ENCODE results near the gene SLC25A29. TPM values are rescaled to one million over a fixed set of nuclear protein-coding genes. Genes with fewer than 3 reads are reported as not detected.
"Not testable (repeated sequence)": the region's sequence is repeated elsewhere in the genome, so short reads cannot be mapped to it uniquely, and the experiment has no call there.

SLC25A29 gene, protein sequence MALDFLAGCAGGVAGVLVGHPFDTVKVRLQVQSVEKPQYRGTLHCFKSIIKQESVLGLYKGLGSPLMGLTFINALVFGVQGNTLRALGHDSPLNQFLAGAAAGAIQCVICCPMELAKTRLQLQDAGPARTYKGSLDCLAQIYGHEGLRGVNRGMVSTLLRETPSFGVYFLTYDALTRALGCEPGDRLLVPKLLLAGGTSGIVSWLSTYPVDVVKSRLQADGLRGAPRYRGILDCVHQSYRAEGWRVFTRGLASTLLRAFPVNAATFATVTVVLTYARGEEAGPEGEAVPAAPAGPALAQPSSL
- 7.7 and 10.9 TPM in 2 replicates for total RNA-seq (2014; rRNA removed; shearing (Covaris generic))

DNA sequence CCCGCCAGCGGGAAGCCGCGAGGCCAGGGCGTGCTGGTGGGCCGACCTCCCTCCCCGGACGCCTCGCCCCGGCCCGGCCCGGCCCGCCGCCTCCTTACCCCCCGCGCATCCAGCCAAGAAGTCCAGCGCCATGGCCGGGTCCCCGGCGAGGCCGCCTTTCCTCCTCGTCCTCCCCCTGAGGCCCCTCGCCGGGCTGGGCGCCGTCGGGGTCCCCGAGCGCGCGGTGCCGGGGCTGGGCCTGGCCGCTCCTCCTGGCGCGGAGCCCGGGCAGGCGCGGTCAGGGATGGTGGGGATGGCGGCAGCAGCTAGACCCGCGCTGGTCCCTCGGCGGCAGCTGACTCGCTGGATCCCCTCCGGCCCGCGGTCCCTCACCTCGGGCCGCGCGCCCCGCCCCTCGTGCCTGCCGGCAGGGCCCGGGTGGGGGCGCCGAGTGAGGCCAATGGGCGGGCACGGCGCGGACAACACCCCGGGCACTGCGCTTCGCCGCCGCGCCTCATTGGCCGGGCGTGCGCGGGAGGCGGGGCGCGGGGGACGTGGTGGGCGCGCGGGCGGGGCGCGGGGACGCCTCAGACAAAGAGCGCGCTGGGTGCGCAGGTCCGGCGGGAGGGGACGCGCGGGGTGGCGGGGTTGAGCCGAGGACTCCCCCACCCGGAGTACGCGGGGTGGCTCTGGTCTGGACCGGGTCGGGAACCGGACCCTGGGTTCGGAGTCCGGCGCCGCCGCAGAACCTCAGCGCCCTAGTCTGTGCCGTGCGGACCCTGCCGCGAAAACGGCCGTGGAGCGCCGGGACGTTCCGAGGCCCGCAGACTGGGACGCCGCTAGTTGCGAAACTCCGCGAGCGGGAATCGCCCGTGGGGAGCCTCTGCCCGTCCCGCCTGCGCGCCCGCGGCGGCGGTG, at the start of gene SLC25A29:
SLC25A29 (minus strand) TSS at position 344 of the 897 bp plus-strand sequence; CDS start at position 132, 212 bp downstream.
- DNase-seq (ENCODE audit: low read depth), result peak; percentile 83

DNA sequence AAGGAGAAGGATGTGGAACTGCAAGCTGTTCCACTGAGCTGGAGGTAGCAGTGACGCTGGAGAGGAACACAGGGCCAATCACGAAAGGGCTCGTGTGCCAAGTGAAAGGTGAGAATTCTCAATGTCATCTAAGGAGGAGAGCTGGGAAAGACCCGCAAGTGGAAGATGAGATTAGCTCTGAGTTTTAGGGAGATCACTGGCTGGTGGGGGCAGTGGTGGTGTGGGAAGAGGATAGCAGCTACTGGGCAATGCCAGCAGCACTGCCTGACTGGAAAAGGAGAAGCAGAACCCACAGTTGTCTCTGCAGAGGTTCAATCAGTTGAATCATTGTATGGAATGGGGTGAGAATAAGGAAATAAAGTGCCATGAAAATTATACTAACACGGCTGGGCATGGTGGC, 44.7 kb upstream of the SLC25A29 start:
- DNase-seq (ENCODE audit: low read depth), result no peak

DNA sequence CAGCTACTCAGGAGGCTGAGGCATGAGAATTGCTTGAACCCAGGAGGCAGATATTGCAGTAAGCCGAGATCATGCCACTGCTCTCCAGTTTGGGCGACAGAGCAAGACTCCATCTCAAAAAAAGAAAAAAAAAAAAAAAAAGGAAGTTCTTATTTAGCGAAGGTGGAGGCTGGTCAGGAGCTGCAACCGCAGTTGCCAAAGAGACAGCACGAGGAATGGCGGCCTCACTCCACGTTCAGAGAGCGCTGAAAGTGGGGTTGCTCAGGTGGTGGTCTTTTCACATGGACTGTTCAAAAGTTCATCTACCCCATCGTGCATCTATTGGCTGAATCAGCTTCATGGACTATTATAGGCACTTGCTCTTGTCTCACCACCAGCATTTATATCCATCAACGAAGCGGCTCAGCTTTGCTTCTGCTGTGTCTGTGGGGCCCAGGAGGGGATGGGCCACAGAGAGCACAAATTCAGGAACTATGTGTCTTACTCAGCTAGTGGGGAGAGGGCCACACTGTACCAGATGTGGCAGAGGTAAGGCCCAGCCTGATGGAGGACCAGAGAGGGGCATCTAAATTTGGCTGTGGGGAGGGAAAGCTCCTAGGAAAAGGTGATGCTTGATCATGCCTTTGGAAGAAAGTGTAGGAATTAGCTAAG, 44.2 kb upstream of the SLC25A29 start:
- DNase-seq (ENCODE audit: low read depth), result no peak

DNA sequence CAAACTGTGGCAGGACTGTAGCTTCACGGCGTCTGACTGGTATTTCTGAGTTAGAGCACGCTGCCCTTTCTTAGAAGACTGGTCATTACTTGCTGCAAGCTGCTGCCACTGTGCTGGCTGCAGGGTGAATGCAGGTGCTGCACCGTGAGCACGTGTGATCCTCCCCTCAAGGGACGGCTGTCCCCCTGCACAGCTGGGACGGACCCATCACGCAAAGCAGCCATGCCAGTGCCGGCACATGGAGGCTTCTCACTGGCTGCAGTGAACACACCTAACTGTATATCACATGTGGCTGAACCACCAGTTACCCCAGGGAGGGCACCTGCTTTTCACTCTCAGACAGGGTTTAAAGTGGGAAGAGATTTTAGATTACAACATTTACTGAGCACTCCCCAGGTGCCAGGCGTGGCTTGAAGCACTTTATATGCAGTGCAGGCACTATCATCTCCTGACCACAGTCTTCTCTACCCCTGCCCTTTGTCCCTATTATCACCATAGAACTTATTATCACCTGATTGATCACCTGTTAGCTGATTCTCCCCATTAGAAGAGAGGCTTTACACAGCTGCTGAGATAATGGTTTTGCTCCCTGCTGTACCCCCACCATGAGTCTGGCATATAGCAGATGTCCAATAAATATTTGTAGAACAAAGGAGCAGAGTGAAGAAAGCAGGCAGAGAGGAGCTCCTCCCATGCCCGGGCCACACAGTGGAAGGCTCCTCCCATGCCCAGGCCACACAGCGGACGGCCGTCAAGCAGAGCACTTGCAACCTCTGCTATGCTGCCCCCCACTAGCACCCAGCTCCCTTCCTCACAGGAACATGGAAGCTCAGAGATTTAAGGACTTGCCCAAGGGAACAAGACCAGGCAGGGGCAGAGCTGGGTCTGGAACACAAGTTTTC, 42.8 kb upstream of the SLC25A29 start:
- no peak for DNase-seq (ENCODE audit: low read depth)

DNA sequence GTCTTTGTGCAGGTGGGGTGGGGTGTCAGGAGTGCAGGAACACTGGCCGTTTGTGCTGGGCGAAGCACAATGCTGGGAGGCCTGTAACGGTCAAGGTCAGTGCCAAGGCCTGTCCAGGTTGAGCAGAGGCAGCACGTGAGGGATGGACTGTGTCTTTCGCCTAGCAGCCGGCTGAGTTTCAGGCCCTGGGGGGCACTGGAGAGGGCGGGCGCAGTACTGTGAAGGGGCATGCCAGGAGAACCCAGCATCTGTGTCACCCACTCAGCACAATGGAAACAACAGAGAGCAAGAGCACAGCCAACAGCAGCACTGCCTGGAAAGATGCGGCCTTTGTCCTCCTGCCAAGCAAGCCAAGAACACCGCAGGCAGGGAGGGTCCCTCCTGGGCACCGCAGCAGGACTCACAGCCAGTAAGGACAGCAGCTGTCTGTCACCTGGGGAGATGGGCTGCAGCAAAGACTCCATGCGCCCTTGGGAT, 42.0 kb upstream of the SLC25A29 start:
- DNase-seq (ENCODE audit: low read depth), result no peak

DNA sequence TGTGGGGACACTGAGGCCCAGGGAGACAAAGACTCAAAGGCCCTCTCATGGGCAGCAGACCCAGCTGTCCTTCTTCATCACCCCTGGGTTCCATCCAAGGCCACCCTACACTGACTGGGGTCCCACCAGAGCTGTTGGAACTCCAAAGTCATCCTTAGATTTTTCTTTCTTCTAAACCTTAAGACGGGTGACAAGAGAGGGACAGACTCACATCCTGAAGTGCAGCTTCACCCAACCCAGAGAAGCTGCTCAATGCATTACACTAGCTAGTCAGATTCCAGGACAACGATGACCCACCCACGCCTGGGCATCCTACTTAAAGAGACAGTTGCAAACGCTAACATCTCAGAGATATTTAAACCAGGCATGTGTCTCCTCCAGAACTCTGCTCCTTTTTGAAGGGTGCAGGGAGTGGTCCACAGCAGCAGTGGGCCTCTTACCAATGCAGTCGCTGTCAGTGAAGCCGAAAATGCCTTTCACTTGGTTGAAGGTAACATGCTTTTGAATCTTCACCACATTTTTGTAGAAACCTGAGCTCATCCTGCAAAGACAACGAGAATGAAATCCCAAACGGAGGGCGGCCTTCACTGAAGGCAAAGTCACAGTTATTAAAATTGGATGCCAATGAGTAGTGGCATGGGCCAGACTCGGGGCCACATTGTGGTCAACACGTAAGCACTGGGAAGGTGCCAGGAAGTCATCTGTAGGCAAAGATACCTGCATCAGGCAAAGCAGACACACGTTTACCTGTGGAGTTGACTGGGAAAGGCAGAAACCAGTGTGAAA, 40.3 kb upstream of the SLC25A29 start:
- no peak for DNase-seq (ENCODE audit: low read depth)

DNA sequence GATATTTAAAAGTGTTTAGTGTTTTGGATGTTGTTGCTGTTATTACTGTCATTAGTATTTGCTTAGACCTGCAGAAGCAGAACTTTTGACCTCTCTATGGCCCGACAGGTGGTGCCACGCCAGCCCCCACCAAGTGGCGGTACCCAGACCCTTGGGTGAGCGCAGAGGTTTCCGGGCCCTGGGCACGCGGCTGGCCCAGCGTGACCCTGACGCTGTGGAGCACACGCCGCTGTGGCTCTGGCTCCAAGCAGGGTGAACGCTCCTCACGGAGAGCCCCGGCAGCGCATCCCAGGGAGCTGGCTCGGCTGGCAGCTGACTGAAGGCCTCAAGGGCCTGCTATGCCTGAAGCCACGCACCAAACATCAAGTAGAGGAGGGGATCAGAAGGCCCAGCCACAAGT, 39.5 kb upstream of the SLC25A29 start:
- no peak for DNase-seq (ENCODE audit: low read depth)

DNA sequence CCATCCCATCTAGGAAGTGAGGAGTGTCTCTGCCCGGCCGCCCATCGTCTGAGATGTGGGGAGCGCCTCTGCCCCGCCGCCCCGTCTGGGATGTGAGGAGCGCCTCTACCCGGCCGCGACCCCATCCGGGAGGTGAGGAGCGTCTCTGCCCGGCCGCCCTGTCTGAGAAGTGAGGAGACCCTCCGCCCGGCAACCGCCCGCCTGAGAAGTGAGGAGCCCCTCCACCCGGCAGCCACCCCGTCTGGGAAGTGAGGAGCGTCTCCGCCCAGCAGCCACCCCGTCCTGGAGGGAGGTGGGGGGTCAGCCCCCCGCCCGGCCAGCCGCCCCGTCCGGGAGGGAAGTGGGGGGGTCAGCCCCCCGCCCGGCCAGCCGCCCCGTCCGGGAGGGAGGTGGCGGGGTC, 38.4 kb upstream of the SLC25A29 start:
- not testable (repeated sequence) for DNase-seq (ENCODE audit: low read depth)

DNA sequence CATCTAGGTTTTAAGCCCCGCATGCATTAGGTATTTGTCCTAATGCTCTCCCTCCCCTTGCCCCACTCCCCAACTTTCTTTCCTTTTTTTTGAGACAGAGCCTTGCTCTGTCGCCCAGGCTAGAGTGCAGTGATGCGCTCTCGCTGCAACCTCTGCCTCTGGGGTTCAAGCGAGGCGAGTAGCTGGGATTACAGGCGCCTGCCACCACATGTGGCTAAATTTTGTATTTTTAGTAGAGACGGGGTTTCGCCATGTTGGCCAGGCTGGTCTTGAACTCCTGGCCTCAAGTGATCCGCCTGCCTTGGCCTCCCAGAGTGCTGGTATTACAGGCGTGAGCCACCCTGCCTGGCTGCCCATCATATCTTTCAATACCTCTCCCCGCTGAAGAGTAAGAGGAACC, 36.6 kb upstream of the SLC25A29 start:
- not testable (repeated sequence) for DNase-seq (ENCODE audit: low read depth)

DNA sequence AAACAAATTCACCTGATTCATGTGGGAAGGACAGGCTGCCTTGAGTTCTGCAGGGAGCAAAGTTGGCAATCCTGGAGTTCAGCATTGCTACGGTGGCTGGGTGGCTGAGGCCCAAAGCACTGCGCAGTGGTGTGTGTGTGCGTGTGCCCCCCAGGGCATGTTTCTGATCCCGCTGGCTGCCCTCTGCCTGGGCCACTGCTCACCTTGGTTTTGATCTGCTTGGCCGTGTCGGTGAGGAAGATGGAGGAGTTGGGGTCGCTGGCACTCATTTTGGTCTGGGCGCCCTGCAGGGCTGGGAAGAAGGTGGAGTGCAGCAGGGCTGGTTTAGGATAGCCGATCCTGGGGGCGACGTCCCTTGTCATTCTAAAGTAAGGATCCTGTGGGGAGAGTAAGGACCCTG, 36.0 kb upstream of the SLC25A29 start:
- no peak for DNase-seq (ENCODE audit: low read depth)

DNA sequence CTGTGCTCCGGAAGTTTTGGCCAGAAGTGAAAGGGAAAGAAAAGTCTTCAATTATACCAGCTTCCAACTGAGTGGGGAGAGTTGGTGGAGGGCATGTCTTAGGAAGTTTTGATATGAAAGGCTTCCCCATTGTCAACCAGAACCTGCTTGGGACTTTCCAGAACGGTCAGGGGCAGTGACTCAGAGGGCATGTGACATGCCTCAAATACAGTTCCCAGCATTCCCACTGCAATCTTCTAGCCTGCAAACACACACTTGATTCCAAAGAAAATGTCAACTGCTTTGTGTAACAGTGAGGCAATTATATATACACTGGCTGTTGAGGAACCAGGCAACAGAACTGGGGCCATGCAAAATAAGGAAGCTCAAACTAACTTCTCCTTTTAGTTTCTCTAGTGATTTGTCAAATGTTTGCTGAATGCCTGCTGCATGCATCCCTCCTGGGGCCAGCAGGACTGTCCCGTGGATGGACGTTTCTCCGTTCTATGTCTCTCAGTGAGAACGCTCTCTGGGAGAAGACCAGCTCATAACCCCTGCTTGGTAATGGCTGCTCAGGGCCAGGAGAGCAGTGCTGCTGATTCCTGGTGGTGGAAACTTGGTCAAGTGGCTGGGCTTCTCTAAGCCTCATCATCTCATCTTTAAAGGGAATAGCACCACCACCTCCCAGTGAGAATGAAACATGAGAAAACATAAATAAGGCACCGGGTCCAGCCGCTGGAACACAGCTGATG, 35.2 kb upstream of the SLC25A29 start:
- peak; percentile 80 for DNase-seq (ENCODE audit: low read depth)

DNA sequence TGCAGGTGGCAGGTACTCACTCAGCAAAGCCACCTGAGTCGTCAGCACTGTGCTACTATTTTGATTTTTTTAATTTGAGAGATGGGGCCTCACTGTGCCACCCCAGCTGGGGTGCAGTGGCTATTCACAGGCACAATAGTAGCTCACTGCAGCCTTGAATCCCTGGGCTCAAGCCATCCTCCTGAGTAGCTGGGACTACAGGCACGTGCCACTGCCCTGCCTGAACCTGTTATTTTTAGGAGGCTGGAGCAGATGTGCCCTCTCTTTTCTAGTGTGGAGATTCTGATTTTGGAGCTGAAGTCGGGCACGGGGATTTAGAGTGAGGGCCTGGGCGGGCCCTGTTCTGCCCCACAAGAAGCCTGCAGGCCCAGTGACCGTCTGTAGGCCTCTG, 34.2 kb upstream of the SLC25A29 start:
- no peak for DNase-seq (ENCODE audit: low read depth)

DNA sequence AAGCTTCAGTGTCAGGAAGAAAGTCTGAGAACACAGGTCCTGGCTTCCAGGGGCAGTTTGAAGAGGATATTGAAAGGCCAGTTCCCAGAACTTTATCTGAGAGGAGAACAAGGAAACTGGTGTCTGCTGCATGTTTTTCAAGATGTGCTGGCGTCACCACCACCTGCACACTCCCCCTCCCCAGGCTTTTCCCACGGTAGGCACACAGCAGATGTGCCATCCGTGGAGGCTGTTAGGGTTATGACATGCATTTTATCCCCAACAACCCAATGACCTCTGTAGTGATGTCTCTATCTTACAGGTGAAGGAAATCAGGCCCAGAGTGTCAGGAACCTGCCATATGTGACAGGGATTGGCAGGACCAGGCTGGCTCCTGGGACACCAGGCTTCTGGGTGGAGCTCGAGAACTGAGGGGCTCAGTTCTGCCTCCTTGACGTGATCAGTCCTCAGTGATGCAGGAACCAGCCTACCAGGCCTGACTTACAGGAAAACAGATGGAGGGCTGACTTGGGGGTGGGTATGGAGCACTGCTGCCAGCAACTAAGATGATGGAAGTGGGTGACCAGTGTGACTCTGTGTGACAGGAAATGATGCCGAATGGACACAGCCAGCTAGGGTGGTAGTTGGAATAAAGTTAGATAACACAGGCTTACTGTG, 33.6 kb upstream of the SLC25A29 start:
- DNase-seq (ENCODE audit: low read depth), result no peak

DNA sequence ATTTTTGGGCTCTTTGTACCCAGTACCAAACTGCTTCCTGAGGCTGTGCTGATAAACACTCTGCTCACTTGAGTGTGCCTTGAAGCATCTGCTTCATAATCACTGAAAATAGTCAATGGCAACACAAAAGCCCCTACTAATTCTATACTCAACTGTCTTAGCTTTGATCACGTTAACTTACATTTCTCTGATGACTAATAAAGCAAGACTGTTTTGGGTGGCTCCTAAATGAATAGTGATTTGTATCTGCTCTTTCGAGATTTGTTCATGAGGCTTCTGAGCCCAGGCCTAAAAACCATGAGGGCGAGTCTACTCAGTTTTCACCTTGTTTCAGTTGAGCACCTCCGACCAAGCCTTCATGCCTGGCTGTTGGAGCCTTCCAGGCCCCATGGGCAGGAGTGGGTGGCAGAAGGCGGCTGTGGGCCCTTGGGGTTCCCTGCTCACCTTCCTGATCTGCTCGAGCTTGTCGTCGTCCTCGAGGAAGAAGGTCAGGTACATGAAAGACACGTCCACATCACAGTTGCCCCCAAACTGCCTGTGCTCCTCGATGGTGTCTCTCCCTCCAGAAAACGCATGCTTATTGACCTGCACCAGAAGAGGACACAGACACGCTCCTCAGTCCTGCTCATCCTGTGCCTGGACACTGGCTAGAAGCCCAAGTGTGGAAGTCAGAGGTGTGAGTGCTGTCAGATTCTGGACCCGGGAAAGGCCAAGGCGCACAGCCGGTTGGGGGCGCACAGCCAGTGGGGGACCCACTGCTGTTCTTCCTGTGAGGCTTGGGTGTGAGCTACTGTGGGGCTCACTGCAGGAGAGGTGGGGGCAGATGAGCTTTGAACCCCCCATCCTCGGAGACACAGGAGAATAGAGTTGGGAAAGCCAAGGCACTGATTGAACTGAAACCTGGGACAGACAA, 30.6 kb upstream of the SLC25A29 start:
- DNase-seq (ENCODE audit: low read depth), result no peak

DNA sequence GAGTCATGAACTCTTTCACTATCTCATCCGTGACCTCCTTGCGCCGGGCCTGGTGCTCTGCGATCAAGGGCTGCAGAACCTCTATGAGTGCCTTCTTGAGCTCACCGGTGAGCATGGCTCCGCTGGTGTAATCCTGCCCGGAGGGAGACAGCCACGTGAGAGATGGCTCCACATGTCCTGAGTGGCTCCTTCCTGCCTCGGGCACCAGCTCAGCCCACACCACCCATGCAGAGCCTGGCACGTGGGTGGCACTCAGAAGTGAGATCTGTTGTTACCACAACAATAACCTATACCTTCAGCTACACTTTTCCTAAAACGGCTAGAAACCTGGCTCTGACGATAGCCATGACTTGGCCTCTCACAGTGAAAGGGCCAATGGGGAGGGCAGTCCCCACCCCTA, 28.7 kb upstream of the SLC25A29 start:
- no peak for DNase-seq (ENCODE audit: low read depth)

DNA sequence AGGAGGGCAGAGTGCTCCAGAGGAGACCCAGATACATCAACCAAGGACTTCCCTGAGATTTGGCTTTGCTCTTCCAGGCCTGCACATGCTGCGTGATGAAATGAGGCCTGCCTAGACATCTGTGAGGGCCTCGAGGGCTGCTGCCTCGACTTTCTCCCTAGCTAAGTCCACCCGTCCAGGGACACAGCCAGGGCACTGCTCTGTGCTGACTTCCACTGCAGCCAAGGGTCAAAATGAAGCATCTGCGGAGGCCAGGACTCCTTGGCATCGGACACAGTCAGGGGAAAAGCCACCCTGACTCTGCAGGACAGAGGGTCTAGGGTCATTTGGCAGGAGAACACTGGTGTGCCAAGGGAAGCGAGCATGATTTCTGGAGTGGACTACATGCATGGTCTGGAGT, 27.6 kb upstream of the SLC25A29 start:
- no peak for DNase-seq (ENCODE audit: low read depth)

DNA sequence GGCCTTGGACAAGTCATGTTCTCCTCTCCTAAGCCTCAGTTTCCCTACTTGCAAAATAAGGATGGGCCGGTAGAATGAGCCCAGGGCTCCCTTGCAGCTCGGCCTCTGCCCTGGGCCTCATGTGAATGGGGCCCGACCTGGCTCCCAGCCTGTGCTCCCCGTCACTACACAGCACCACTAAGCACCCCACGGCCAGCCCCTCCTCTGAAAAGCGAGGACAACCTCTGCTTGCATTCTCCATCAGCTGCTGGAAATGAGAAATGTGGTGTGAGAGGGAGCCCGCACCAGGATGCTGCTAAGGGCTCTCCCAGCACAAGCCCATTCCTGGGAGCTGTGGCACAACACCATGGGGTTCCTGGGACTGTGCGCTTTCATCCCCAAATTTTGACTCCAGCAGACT, 27.1 kb upstream of the SLC25A29 start:
- no peak for DNase-seq (ENCODE audit: low read depth)

DNA sequence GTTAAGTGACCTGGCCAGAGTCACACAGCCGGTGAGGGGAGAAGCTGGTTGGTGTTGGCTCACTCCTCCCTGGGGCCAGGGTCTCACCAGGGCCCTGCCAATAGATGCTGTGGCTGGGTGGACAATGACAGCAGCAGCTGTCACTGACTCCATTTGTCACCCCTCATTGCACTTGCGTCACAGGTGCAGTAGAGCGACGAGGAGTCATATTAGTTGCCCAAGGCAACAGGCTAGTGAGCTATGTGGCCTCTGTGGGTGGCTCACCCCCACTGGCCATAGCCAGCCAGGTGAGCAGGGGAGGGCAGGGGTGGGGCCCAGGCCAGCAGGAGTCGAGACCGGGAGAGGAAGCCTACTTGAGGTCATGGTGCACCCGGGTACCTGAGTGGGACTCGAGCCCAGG, 26.6 kb upstream of the SLC25A29 start:
- no peak for DNase-seq (ENCODE audit: low read depth)
